Measurements from ENCODE around the gene ATG9A. TPM values are rescaled to one million over a fixed set of nuclear protein-coding genes. Genes with fewer than 3 reads are reported as not detected.

ATG9A gene
- total RNA-seq, 1 donor: 60.8 TPM

GRCh38 chr2:219249203-219249980, 20.0 kb upstream of the ATG9A start:
- Histone ChIP-seq H3K4me3 (ENCODE audit: insufficient read depth, low read length) (peak overlapping the region; percentile 36), H3K79me2 (ENCODE audit: insufficient read depth, low read length) (peaks cover 34% of the 10 kb centered on the region), H3K36me3 (ENCODE audit: insufficient read depth, low read length) (peaks cover 23% of the 10 kb centered on the region), H3K4me1 (ENCODE audit: insufficient read depth, low read length) (peaks cover 72% of the 10 kb centered on the region), H3K27me3 (ENCODE audit: insufficient read depth, low read length) (no peaks in the 10 kb centered on the region), H3K27ac (ENCODE audit: low read depth, low read length) (peak overlapping the region; percentile 88), H3K4me2 (ENCODE audit: insufficient read depth, low read length) (peak overlapping the region; percentile 66), H3K9me3 (ENCODE audit: low read depth, low read length) (no peaks in the 10 kb centered on the region), H2AFZ (ENCODE audit: low read length) (no peak overlapping the region), H4K20me1 (ENCODE audit: insufficient read depth, low read length) (no peaks in the 10 kb centered on the region)
- TF ChIP-seq, protein P1, sequence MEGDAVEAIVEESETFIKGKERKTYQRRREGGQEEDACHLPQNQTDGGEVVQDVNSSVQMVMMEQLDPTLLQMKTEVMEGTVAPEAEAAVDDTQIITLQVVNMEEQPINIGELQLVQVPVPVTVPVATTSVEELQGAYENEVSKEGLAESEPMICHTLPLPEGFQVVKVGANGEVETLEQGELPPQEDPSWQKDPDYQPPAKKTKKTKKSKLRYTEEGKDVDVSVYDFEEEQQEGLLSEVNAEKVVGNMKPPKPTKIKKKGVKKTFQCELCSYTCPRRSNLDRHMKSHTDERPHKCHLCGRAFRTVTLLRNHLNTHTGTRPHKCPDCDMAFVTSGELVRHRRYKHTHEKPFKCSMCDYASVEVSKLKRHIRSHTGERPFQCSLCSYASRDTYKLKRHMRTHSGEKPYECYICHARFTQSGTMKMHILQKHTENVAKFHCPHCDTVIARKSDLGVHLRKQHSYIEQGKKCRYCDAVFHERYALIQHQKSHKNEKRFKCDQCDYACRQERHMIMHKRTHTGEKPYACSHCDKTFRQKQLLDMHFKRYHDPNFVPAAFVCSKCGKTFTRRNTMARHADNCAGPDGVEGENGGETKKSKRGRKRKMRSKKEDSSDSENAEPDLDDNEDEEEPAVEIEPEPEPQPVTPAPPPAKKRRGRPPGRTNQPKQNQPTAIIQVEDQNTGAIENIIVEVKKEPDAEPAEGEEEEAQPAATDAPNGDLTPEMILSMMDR (IDR thresholded peaks at IDR 0.05; ENCODE audit: extremely low read depth, low read depth, low read length): no peak
- peak; percentile 92 for DNase-seq (ENCODE audit: insufficient read length, low spot score, missing footprints)

- peaks cover 67% of the 10 kb centered on the region for H3K4me1 ChIP-seq (ENCODE audit: insufficient read depth, low read length)
- peaks cover 34% of the 10 kb centered on the region for H3K79me2 ChIP-seq (ENCODE audit: insufficient read depth, low read length)
- H4K20me1 ChIP-seq (ENCODE audit: insufficient read depth, low read length): no peaks in the 10 kb centered on the region
- peak overlapping the region; percentile 88 for H3K27ac ChIP-seq (ENCODE audit: low read depth, low read length)
- no peak for DNase-seq (ENCODE audit: insufficient read length, low spot score, missing footprints)
- peak overlapping the region; percentile 36 for H3K4me3 ChIP-seq (ENCODE audit: insufficient read depth, low read length)
- H3K36me3 ChIP-seq (ENCODE audit: insufficient read depth, low read length): peaks cover 23% of the 10 kb centered on the region
- no peaks in the 10 kb centered on the region for H3K9me3 ChIP-seq (ENCODE audit: low read depth, low read length)
- TF ChIP-seq, protein P1 (IDR thresholded peaks at IDR 0.05; ENCODE audit: extremely low read depth, low read depth, low read length): no peak
- H3K27me3 ChIP-seq (ENCODE audit: insufficient read depth, low read length): no peaks in the 10 kb centered on the region
- H3K4me2 ChIP-seq (ENCODE audit: insufficient read depth, low read length): peak overlapping the region; percentile 66
- no peak overlapping the region for H2AFZ ChIP-seq (ENCODE audit: low read length)
These were observed 19.4 kb upstream of the ATG9A start for GRCh38 chr2:219248845-219249202.

DNA sequence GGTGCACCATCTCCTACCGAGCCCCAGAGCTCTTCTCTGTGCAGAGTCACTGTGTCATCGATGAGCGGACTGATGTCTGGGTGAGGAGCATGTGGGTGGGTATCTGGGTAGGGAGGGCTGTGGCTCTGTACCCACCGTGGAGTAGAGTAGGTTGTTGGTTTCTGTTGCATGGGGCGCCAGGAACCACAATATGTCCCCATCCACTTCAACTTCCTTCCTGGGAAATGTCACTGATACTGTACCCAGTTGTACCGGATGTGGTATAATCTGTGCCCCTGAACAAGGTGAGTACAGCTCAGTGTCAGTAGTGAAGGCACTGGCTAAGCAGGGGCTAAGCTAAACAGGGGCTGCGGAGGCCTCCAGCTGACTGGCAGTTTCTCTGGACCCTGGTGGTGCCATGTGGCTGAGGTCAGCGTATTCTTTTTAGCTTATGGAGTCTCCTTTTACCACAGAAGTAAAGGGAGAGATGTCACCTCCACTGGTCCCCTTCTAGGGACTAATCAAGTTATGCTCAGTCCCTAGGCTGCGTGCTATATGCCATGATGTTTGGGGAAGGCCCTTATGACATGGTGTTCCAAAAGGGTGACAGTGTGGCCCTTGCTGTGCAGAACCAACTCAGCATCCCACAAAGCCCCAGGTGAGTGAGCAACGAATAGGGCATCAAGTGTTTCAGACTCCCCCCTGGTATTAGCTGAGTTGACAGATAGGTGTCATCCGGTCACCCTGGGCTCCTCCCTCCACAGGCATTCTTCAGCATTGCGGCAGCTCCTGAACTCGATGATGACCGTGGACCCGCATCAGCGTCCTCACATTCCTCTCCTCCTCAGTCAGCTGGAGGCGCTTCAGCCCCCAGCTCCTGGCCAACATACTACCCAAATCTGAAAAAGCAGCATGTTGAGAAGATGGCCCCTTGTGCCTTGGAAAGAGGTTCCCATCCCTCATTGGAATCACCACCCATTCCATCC, 18.5 kb upstream of the ATG9A start:
- H2AFZ ChIP-seq (ENCODE audit: low read length): no peak overlapping the region
- H3K4me3 ChIP-seq (ENCODE audit: insufficient read depth, low read length): no peak overlapping the region
- no peaks in the 10 kb centered on the region for H3K9me3 ChIP-seq (ENCODE audit: low read depth, low read length)
- no peaks in the 10 kb centered on the region for H3K27me3 ChIP-seq (ENCODE audit: insufficient read depth, low read length)
- no peak overlapping the region for H3K27ac ChIP-seq (ENCODE audit: low read depth, low read length)
- H4K20me1 ChIP-seq (ENCODE audit: insufficient read depth, low read length): no peaks in the 10 kb centered on the region
- DNase-seq (ENCODE audit: insufficient read length, low spot score, missing footprints): peak; percentile 62
- peaks cover 23% of the 10 kb centered on the region for H3K36me3 ChIP-seq (ENCODE audit: insufficient read depth, low read length)
- peaks cover 58% of the 10 kb centered on the region for H3K4me1 ChIP-seq (ENCODE audit: insufficient read depth, low read length)
- peaks cover 34% of the 10 kb centered on the region for H3K79me2 ChIP-seq (ENCODE audit: insufficient read depth, low read length)
- H3K4me2 ChIP-seq (ENCODE audit: insufficient read depth, low read length): no peak overlapping the region
- TF ChIP-seq, protein P1 (IDR thresholded peaks at IDR 0.05; ENCODE audit: extremely low read depth, low read depth, low read length): no peak

- peaks cover 23% of the 10 kb centered on the region for H3K36me3 ChIP-seq (ENCODE audit: insufficient read depth, low read length)
- H3K4me1 ChIP-seq (ENCODE audit: insufficient read depth, low read length): peaks cover 44% of the 10 kb centered on the region
- peak overlapping the region; percentile 88 for H3K4me3 ChIP-seq (ENCODE audit: insufficient read depth, low read length)
- H3K27me3 ChIP-seq (ENCODE audit: insufficient read depth, low read length): no peaks in the 10 kb centered on the region
- H3K79me2 ChIP-seq (ENCODE audit: insufficient read depth, low read length): peaks cover 34% of the 10 kb centered on the region
- DNase-seq (ENCODE audit: insufficient read length, low spot score, missing footprints): peak; percentile 32
- TF ChIP-seq, protein P1 (IDR thresholded peaks at IDR 0.05; ENCODE audit: extremely low read depth, low read depth, low read length): no peak
- H4K20me1 ChIP-seq (ENCODE audit: insufficient read depth, low read length): no peaks in the 10 kb centered on the region
- peak overlapping the region; percentile 95 for H3K27ac ChIP-seq (ENCODE audit: low read depth, low read length)
- H3K9me3 ChIP-seq (ENCODE audit: low read depth, low read length): no peaks in the 10 kb centered on the region
- H3K4me2 ChIP-seq (ENCODE audit: insufficient read depth, low read length): peak overlapping the region; percentile 92
- H2AFZ ChIP-seq (ENCODE audit: low read length): no peak overlapping the region
These were observed 17.1 kb upstream of the ATG9A start for GRCh38 chr2:219246559-219246958.

All from osteoblast (primary cell).